A172 (cell line): ENCODE data around the gene MMP10. TPM values are rescaled to one million over a fixed set of nuclear protein-coding genes. Genes with fewer than 3 reads are reported as not detected.
A peak's percentile ranks its signal among the peaks of the same experiment; 100 is the strongest.

ENCODE experiments used
- DNase-seq: peaks from one replicate; pipeline ENCODE4 v3.0.0-alpha.2; 2015; ENCODE audit warnings: low spot score
- total RNA-seq: library from RNA; depleted of rRNA; stranded (reverse); fragments of >200 nt; shearing (Covaris generic); gene quantifications from 2 replicates; pipeline ENCODE4 v1.2.3, GENCODE V29; 2014; rRNA removed

Gene MMP10
- total RNA-seq, 1 experiment from 2014 or later = 6.4 TPM

DNA sequence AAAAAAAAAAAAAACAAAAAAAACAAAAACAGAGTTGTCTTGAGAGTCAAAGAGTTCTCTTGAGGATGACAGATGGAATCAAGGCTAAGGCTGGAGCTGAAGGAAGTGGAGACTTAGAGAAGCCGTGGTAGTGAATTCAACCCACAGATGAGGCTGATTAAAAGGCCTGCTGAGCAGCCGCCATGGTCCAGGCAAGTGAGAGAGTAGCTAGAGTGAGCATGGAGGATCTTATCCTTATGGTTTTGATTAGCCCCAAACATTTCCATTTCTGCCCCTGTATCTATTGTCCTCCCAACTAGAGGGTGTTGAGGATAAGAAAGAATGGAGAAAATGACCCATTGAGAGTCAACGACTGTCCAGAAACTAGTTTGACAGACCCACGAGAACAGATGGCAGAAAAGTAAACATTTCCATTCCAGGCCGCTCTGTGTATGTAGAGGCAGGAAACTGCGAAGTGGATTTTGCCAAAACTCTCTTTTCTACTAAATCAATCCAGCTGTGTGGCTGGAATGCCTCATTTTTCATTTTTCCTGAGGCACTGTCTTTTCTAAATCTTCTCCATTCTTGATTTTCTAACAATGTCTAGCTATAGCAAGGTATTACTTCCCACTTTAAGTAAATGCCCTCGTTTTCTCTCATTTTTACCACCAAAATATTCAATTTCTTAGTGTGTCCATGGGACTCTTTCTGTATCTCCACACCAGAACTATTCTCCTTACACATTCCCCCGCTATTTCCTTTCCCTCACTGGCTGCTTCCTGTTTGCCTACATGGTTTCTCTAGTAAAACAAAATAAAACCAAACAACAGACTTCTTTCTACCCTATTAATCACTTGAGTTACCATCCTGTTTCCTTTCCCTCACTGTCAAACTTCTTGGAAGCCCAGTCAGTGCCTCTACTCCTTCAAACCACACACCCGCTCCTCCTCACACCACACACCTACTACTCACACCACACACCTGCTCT lies 50.3 kb downstream of the MMP10 start:
- DNase-seq = no peak

DNA sequence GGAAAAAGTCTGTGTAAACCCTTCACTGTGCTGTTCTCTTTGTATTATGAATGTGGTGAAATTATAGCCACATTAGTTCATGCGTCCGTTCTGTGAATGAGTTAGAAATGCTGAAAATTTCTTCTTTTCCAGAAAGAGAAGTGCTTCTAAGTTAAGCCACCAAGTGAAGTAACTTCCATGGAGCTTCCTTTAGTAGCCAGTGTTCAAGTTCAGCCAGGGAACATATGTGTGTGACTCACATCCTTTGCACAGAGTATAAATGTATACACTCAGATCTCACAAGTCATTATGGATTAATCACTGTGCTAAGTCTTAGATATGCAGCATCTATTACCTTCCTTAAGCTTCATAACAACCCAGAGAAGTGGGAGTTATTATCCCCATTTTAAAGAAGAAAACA lies 52.5 kb downstream of the MMP10 start:
- DNase-seq = peak; percentile 2

DNA sequence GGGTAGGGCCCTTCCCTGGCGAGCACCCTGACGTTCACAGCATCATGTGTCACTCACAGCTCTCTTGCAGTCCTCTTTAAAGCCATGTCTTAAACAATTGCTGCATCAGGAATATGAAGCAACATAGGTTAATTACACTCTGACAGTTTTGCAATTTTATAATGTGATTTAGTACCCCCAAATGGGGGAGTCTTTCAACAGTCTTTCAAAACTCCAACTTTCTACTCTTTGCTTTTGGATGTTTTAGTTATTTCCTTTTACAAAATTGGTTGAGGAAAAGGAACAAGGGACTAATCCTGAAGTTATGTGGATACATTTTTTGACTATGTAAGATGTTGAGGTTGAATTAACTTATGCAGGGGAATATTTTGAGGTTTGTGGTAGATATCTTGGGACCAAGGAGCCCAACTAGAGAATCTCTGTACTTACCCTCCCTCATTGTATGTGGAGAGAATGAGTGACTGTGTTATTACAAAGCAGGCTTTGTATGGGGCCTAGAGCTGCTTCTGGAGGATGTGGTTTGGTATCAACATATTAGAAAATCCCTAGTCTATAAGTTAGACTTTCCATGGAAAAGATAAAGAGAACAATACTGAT lies 55.4 kb downstream of the MMP10 start, which contains the start of gene MMP8:
Gene MMP8, minus strand, starts transcription at position 51 of the 597 bp plus-strand sequence. CDS start 99 bp downstream, outside the sequence.
- DNase-seq = no peak

DNA sequence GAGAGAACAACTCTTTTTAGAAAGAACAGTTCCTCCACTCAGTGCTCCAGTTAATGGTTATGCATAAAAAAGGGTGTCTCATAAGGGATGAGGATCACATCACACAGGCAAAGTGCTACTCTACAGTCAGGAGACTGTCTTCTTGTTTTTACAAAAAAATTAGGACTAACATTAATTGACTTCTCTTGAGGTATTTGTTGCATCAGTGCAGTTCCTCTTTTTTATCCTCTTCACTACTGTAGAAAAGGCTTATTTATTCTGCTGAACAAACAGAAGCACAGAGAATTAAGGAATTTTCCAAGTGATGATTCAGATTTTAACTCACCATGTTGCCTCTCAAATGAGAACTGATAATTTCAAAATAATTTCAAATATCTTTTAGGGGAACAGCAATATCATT lies 57.6 kb downstream of the MMP10 start:
- no peak for DNase-seq

Other genes starting within 250 kb of the MMP10 start
- 0.28 TPM in 1 of 2 replicates, not detected in the other for gene MMP7, start 249.9 kb downstream of the MMP10 start, total RNA-seq
- gene MMP20, start 155.3 kb downstream of the MMP10 start, total RNA-seq = 0.07 TPM in 1 of 2 replicates, not detected in the other
- not detected in 2 replicates for gene MMP27, start 74.9 kb downstream of the MMP10 start, total RNA-seq
- not detected in 2 replicates for gene MMP8, start 55.7 kb downstream of the MMP10 start, total RNA-seq
- 12.9 and 19.7 TPM in 2 replicates for gene MMP1, start 17.5 kb upstream of the MMP10 start, total RNA-seq
- gene MMP3, start 63.0 kb upstream of the MMP10 start, total RNA-seq = 8.6 and 20.0 TPM in 2 replicates
- gene MMP12, start 94.4 kb upstream of the MMP10 start, total RNA-seq = 0.10 TPM in 2 replicates
- 2.3 and 4.2 TPM in 2 replicates for gene MMP13, start 175.1 kb upstream of the MMP10 start, total RNA-seq